Heart right ventricle (tissue), 16 donors: ENCODE results near the gene PDE4D. TPM values are rescaled to one million over a fixed set of nuclear protein-coding genes. Genes with fewer than 3 reads are reported as not detected.

Experiments used
- ATAC-seq, 8 donors: fragments of 200-7000 bp; cut with Tn5 transposase; one replicate each; pipeline ENCODE4 v1.9.1; 2020; ENCODE audit warnings: mild to moderate bottlenecking in 8 of 8, moderate library complexity in 8 of 8, moderate number of reproducible peaks in 1 of 8
- DNase-seq, 2 donors: peaks; one replicate each; pipeline ENCODE4 v3.0.0-alpha.2; 2020
- H3K27ac ChIP-seq, 10 donors: fragments of 200-600 bp; sonication (generic) in 2 of 10; one replicate each; pipeline versions ENCODE4 v1.5.0 to v1.8.0; 2020 to 2022; ENCODE audit warnings: mild to moderate bottlenecking in 3 of 10
- H3K27me3 ChIP-seq, 7 donors: fragments of 200-600 bp; one replicate each; pipeline ENCODE4 v1.8.0; 2021 to 2022; ENCODE audit warnings: mild to moderate bottlenecking in 2 of 7
- H3K36me3 ChIP-seq, 9 donors: fragments of 200-600 bp; sonication (generic) in 1 of 9; one replicate each; pipeline versions ENCODE4 v1.5.0 to v1.8.0; 2020 to 2022; ENCODE audit warnings: mild to moderate bottlenecking in 2 of 9
- H3K4me1 ChIP-seq, 9 donors: fragments of 200-600 bp; sonication (generic) in 1 of 9; one replicate each; pipeline versions ENCODE4 v1.5.0 to v1.8.0; 2020 to 2022; ENCODE audit warnings: mild to moderate bottlenecking in 4 of 9
- H3K4me3 ChIP-seq, 10 donors: fragments of 200-600 bp; sonication (generic) in 2 of 10; one replicate each; pipeline versions ENCODE4 v1.5.0 to v1.8.0; 2020 to 2022; ENCODE audit warnings: mild to moderate bottlenecking in 7 of 10, moderate library complexity in 2 of 10
- H3K9me3 ChIP-seq, 11 donors: fragments of 200-600 bp in 10 of 11; sonication (generic) in 2 of 11; one replicate each; pipeline versions ENCODE4 v1.5.0 to v1.8.0; 2013 to 2022; ENCODE audit warnings: mild to moderate bottlenecking in 2 of 11, control low read depth in 1 of 11, moderate library complexity in 1 of 11
- WGBS, 2 donors: extraction: QIAGEN DNeasy Blood & Tissue Kit; methylation state at CpG; one replicate each; pipeline ENCODE4 v1.1.7; 2013; ENCODE audit warnings: inconsistent platforms in 1 of 2; 5-methylcytosine and 5-hydroxymethylcytosine counted together
- intact Hi-C, 10 donors: fragments of 100-400 bp; cut with DNase I; formaldehyde crosslinking; loops; one replicate each; pipeline versions ENCODE4 v1.11.1 to v1.14.2; 2022
- polyA plus RNA-seq, 2 donors: library from polyadenylated mRNA; stranded (reverse); fragments of 200-250 nt; gene quantifications; one replicate each; pipeline ENCODE4 v1.2.3, GENCODE V29; 2013
- total RNA-seq, 10 donors: library from RNA; stranded (reverse); fragmentation: NEBNext Ultra II Directional in 3 of 10; extraction: Animal tissue kit (Norgen Biotek cat#: 25700) in 3 of 10; gene quantifications; one replicate each; pipeline versions ENCODE4 v1.2.1 to v1.2.4, GENCODE V29; 2021 to 2023
- TF ChIP-seq, protein P1 (sequence below), 9 donors: fragments of 200-600 bp; sonication (generic) in 2 of 9; IDR thresholded peaks; one replicate each; pipeline versions ENCODE4 v1.5.0 to v1.8.0; 2021 to 2022; ENCODE audit warnings: antibody characterized with exemption in 9 of 9, mild to moderate bottlenecking in 5 of 9, moderate library complexity in 1 of 9
- donor health status: Arrhythmogenic right ventricular cardiomyopathy.
- donor health status: ischemic (EF 13 %, LVEDD 7.1; RV severe dilation, severe dysfunction).
- donor health status: healthy with polysubstance abuse.
- donor health status: DM: no; HTN: yes; CAD: no.
- donor health status: DM: no; HTN: no; CAD: no.
- donor health status: ischemic (EF 25% LVEDD 6.9; RV normal size, moderate dysfunction).
- donor health status: ischemic (EF 25% LVEDD 5.7; RV mildly dilated, moderate dysfunction).
- donor health status: healthy.
- donor health status: DM: yes; HTN: yes; CAD: no.
- donor health status: Ischemic cardiomyopathy.
- donor health status: ischemic (EF 35%, LVEDD 5.7; RV mildly dilated, moderate dysfunction).
- donor health status: nonischemic (EF 11% LVEDD 7.7; RV severe dilation, severe dysfunction).
- donor health status: DM: yes; HTN: yes; CAD: no.
- donor health status: PGD.
- donor health status: ischemic (EF 29% LVEDD 5.4; RV normal size, mild dysfunction).
- donor health status: nonischemic (EF 23%, LVEDD 6.1; RV moderate dilation, normal function).

Gene PDE4D
- total and polyA plus RNA-seq, 12 donors: 5.8 to 83.2 (median 39.5) TPM

DNA sequence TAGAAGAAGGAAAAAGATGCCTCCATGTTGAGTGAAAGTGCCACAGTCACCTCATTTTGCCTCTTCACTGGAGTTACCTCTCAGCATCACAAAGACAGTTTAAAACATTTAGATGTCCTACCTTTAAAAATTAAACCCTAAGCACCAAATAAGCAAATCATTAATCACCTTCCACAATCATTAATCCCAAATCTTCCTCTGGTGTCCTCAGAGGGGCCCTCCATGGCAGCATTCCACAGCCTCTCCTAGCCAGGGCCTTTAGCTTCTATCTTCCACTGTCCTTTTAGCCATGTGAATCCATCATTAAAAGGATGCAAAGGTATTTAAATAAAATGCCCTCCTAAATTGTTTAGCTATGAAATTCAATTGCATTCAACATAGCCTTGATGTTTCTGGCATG is 310.8 kb downstream of the PDE4D start:
- H3K4me3 ChIP-seq: no peak overlapping the region
- no peak for DNase-seq
- TF ChIP-seq, protein P1, sequence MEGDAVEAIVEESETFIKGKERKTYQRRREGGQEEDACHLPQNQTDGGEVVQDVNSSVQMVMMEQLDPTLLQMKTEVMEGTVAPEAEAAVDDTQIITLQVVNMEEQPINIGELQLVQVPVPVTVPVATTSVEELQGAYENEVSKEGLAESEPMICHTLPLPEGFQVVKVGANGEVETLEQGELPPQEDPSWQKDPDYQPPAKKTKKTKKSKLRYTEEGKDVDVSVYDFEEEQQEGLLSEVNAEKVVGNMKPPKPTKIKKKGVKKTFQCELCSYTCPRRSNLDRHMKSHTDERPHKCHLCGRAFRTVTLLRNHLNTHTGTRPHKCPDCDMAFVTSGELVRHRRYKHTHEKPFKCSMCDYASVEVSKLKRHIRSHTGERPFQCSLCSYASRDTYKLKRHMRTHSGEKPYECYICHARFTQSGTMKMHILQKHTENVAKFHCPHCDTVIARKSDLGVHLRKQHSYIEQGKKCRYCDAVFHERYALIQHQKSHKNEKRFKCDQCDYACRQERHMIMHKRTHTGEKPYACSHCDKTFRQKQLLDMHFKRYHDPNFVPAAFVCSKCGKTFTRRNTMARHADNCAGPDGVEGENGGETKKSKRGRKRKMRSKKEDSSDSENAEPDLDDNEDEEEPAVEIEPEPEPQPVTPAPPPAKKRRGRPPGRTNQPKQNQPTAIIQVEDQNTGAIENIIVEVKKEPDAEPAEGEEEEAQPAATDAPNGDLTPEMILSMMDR (IDR thresholded peaks at IDR 0.05): no peak
- H3K9me3 ChIP-seq: no peaks in the 10 kb centered on the region
- intact Hi-C loops: loop anchor here in 1 of 10 donors (10.0 kb wide), 1 partner anchor 152 kb away; no protein-coding TSS in a partner anchor
- ATAC-seq: no peak
- no peaks in the 10 kb centered on the region for H3K27me3 ChIP-seq
- no peak overlapping the region for H3K27ac ChIP-seq
- no peaks in the 10 kb centered on the region for H3K36me3 ChIP-seq
- peaks cover 0 to 10% (median under 1%) of the 10 kb centered on the region in 9 donors for H3K4me1 ChIP-seq

DNA sequence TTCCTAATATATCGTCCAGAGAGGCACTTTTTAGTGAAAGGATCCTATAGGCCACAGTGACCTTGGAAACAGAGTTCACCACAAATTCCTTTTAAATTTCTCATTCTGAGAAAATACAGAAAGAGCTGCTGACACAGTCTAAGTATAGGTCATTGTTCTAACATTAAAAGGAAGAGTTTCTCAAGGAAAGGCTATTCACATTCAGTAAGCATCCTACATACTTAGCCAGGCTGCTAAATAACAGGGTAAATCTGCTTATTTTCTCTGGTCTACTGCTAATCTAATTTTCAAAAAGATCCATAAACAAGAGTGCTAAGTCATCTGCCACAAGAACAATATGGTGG is 313.7 kb downstream of the PDE4D start:
- H3K36me3 ChIP-seq: no peaks in the 10 kb centered on the region
- TF ChIP-seq, protein P1 (IDR thresholded peaks at IDR 0.05): no peak
- 81 to 91% methylated on average over 1 of the region's 1 CpG for WGBS, 2 donors
- no peak overlapping the region for H3K27ac ChIP-seq
- no peak overlapping the region for H3K4me3 ChIP-seq
- ATAC-seq: no peak
- H3K9me3 ChIP-seq: no peaks in the 10 kb centered on the region
- DNase-seq: no peak
- intact Hi-C loops: loop anchor here in 1 of 10 donors (10.0 kb wide), 1 partner anchor 155 kb away; no protein-coding TSS in a partner anchor
- H3K4me1 ChIP-seq: no peaks in the 10 kb centered on the region
- no peaks in the 10 kb centered on the region for H3K27me3 ChIP-seq

DNA sequence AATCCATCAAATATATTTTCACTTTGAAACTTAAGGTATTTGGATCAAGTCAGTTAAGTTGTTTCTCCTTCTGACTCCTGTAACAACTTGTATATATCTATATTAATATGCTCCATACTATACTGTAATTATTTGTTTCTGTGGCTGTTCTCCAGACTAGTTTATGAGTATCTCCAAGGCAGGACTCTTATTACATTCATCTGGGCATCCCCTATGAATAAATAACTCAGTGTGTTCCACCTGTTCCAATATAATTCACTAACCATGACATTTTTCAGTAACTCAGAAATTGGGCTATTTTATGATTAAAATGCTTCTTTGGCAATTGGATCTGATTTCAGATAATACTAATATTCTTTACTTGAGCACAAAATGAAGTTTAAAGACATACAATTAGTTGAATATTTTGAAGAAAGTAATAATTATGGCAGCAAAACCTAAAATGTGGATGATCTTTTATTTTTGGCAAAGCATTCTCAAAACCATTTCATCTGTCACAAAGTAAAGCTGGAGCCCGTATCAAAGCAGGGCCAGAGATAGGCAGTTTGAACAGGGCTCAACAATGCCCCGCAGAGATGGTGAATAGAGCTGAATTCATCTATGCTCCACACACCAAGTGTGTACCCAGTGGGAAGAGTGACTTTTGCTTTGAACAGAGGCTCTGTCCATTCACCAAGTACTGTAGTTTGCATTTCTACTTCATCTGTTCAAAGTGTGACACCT is 314.3 kb downstream of the PDE4D start:
- Histone ChIP-seq H3K9me3 (no peaks in the 10 kb centered on the region), H3K27ac (no peak overlapping the region), H3K36me3 (no peaks in the 10 kb centered on the region), H3K27me3 (no peaks in the 10 kb centered on the region), H3K4me3 (no peak overlapping the region), H3K4me1 (no peaks in the 10 kb centered on the region)
- TF ChIP-seq, protein P1 (IDR thresholded peaks at IDR 0.05): no peak
- intact Hi-C loops: no loop called here
- DNase-seq (no peak), ATAC-seq (no peak)
- WGBS, 2 donors: 92 to 97% methylated on average over 2 of the region's 2 CpGs

DNA sequence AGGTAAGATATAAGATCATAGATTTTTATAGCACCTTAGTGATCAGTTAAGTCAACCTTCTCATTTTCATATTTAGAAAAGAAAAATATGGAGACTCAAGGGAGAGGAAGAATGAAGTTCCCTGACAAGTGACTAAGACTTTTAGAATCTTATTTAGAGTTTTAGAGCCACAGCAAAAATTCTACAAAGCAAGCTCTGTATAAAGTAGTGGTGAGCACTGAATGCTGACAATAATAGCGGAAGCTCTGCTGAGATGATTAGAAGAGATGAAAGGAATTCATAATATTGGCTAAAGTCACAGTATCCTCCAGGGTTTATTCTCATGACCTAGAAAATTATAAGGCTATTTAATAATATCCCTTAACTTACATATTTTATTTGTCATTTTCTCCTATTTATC is 316.0 kb downstream of the PDE4D start:
- Histone ChIP-seq H3K9me3 (no peaks in the 10 kb centered on the region), H3K36me3 (no peaks in the 10 kb centered on the region), H3K27ac (no peak overlapping the region), H3K4me1 (no peaks in the 10 kb centered on the region), H3K4me3 (no peak overlapping the region), H3K27me3 (no peaks in the 10 kb centered on the region)
- TF ChIP-seq, protein P1 (IDR thresholded peaks at IDR 0.05): no peak
- intact Hi-C loops: no loop called here
- 78 to 83% methylated on average over 1 of the region's 1 CpG for WGBS, 2 donors
- no peak for DNase-seq
- no peak for ATAC-seq
